Effector memory CD8-positive, alpha-beta T cell (primary cell): ENCODE measurements around the gene TPRA1.

Experiments
- ATAC-seq: fragments of 150-1000 bp; cut with Tn5 transposase; replicated peaks from 2 replicates; pipeline ENCODE4 v1.10.0; 2021; ENCODE audit warnings: mild to moderate bottlenecking, moderate library complexity
- DNase-seq, 3 experiments: peaks; one replicate each; pipeline ENCODE4 v3.0.0; 2021
- H3K27ac Mint-ChIP-seq, 2 donors: one replicate each; pipeline ENCODE4 v1.8.0; 2022; ENCODE audit warnings: mild to moderate bottlenecking in 2 of 2, mixed read lengths in 2 of 2, moderate library complexity in 2 of 2
- H3K27me3 Mint-ChIP-seq, 2 donors: one replicate each; pipeline ENCODE4 v1.8.0; 2022; ENCODE audit warnings: mixed read lengths in 2 of 2
- H3K36me3 Mint-ChIP-seq: one replicate; pipeline ENCODE4 v1.8.0; 2022; ENCODE audit warnings: mild to moderate bottlenecking, moderate library complexity, mixed read lengths; ENCODE audit not compliant: insufficient read depth
- H3K4me1 Mint-ChIP-seq, 2 donors: one replicate each; pipeline ENCODE4 v1.8.0; 2022; ENCODE audit warnings: low read depth in 2 of 2, mixed read lengths in 2 of 2
- H3K4me3 Mint-ChIP-seq, 2 donors: one replicate each; pipeline ENCODE4 v1.8.0; 2022; ENCODE audit warnings: mild to moderate bottlenecking in 2 of 2, mixed read lengths in 2 of 2, moderate library complexity in 2 of 2
- H3K9me3 Mint-ChIP-seq, 2 donors: one replicate each; pipeline ENCODE4 v1.8.0; 2022; ENCODE audit warnings: mixed read lengths in 2 of 2

TPRA1 gene

DNA sequence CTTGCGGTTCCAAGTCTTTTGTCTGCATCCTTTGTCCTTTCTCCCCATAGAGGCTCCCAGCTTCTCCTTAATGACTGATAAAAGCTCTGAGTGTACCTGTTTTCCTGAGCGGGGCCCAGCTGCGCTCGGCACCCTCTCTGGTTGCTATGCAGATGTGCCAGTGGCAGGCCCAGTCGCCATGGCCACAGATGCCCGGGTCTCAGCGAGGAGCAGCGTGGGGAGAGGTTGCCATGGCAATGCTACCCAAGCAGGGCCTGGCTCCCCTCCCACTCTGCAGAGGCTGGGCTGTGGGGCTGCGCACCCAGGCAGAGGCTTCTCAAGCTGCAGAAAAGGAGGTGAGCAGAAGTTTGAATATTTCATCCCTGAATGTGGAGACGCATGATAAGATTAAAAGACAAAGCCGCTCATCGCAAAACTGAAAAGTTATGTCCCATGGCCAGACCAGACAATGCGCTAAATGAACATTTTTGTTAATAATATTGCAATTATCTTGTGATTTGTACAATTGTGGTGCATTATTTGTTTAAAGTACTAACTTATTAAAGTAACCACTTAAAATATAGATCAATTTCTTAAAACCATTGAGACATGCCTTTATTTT is 66.1 kb downstream of the TPRA1 start:
- H3K4me1 Mint-ChIP-seq: no peaks in the 10 kb centered on the region
- DNase-seq: no peak
- peaks cover 56 to 59% of the 10 kb centered on the region in 2 donors for H3K27me3 Mint-ChIP-seq
- no peaks in the 10 kb centered on the region for H3K36me3 Mint-ChIP-seq
- H3K4me3 Mint-ChIP-seq: no peak overlapping the region
- ATAC-seq: no peak
- H3K27ac Mint-ChIP-seq: no peak overlapping the region
- H3K9me3 Mint-ChIP-seq: no peaks in the 10 kb centered on the region
